Measurements from ENCODE around the gene OR10H5.
A peak's percentile ranks its signal among the peaks of the same experiment; 100 is the strongest.
"Not testable (repeated sequence)": the region's sequence is repeated elsewhere in the genome, so short reads cannot be mapped to it uniquely, and the experiment has no call there.

OR10H5 gene

GRCh38 chr19:15782211-15782610 lies 5.2 kb upstream of the OR10H5 start:
- no peak for TF ChIP-seq CTCF (conservative IDR thresholded peaks at IDR 0.05)
- peak overlapping the region; percentile 95 for H3K27ac ChIP-seq

GRCh38 chr19:15782896-15783295 lies 4.6 kb upstream of the OR10H5 start:
- peak overlapping the region; percentile 95 for H3K27ac ChIP-seq

- no peak for TF ChIP-seq CTCF (conservative IDR thresholded peaks at IDR 0.05)
- H3K27ac ChIP-seq, result no peak overlapping the region
These were observed 1.3 kb downstream of the OR10H5 start for GRCh38 chr19:15788594-15789270.

- no peak for TF ChIP-seq CTCF (conservative IDR thresholded peaks at IDR 0.05)
- H3K27ac ChIP-seq, result no peak overlapping the region
These were observed 2.6 kb downstream of the OR10H5 start for GRCh38 chr19:15790096-15790495.

GRCh38 chr19:15794279-15794678 lies 6.8 kb downstream of the OR10H5 start:
- H3K27ac ChIP-seq, result not testable (repeated sequence)

GRCh38 chr19:15810335-15810734 lies 22.9 kb downstream of the OR10H5 start:
- peak overlapping the region; percentile 62 for H3K27ac ChIP-seq
- peak; percentile 88 for TF ChIP-seq CTCF (conservative IDR thresholded peaks at IDR 0.05)

GRCh38 chr19:15811476-15811875 lies 24.0 kb downstream of the OR10H5 start:
- H3K27ac ChIP-seq, result no peak overlapping the region
- TF ChIP-seq CTCF (conservative IDR thresholded peaks at IDR 0.05), result no peak

- peak; percentile 97 for TF ChIP-seq CTCF (conservative IDR thresholded peaks at IDR 0.05)
- H3K27ac ChIP-seq, result no peak overlapping the region; the same call in 1 of the 2 replicates
These were observed 24.7 kb downstream of the OR10H5 start for GRCh38 chr19:15812060-15812722.

Data from VCaP (cell line).